ENCODE results near the gene LRRC41.
"Not testable (repeated sequence)": the region's sequence is repeated elsewhere in the genome, so short reads cannot be mapped to it uniquely, and the experiment has no call there.

Gene LRRC41

DNA sequence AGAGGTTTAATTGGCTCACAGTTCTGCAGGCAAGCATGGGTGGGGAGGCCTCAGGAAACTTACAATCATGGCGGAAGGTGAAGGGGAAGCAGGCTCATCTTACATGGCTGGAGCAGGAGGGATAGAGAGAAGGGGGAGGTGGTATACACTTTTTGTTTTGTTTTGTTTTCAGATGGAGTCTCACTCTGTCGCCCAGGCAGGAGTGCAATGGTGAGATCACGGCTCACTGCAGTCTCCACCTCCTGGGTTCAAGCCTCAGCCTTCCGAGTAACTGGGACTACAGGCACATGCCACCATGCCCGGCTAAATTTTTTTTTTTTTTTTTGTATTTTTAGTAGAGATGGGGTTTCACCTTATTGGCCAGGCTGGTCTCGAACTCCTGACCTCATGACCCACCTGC lies 18.8 kb upstream of the LRRC41 start:
- not testable (repeated sequence) for H3K36me3 ChIP-seq (ENCODE audit: control insufficient read depth, insufficient read depth, low read length); H3K9me3 ChIP-seq (ENCODE audit: control insufficient read depth, insufficient read depth, low read length); H3K4me3 ChIP-seq (ENCODE audit: low read depth, low read length); H3K4me1 ChIP-seq (ENCODE audit: control insufficient read depth, insufficient read depth, low read length); H3K27me3 ChIP-seq (ENCODE audit: control insufficient read depth, insufficient read depth, low read length); H3K9ac ChIP-seq (ENCODE audit: low read depth, low read length); H3K27ac ChIP-seq (ENCODE audit: low read depth, low read length)

DNA sequence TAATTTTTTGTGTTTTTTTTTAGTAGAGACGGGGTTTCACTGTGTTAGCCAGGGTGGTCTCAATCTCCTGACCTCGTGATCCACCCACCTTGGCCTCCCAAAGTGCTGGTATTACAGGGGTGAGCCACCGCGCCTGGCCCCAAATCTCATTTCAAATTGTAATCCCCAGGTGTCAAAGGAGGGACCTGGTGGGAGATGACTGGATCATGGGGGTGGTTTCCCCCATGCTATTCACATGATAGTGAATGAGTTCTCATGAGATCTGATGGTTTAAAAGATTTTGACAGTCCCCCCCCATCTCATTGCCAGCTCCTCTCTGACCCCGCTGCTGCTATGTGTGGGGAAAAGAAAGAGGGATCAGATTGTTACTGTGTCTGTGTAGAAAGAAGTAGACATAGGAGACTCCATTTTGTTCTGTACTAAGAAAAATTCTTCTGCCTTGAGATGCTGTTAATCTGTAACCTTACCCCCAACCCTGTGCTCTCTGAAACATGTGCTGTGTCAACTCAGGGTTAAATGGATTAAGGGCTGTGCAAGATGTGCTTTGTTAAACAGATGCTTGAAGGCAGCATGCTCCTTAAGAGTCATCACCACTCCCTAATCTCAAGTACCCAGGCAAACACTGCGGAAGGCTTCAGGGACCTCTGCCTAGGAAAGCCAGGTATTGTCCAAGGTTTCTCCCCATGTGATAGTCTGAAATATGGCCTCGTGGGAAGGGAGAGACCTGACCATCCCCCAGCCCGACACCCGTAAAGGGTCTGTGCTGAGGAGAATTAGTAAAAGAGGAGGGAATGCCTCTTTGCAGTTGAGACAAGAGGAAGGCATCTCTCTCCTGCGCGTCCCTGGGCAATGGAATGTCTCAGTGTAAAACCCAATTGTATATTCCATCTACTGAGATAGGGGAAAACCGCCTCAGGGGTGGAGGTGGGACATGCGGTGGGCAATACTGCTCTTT lies 16.8 kb upstream of the LRRC41 start:
- not testable (repeated sequence) for H3K9ac ChIP-seq (ENCODE audit: low read depth, low read length); H3K4me1 ChIP-seq (ENCODE audit: control insufficient read depth, insufficient read depth, low read length); H3K27me3 ChIP-seq (ENCODE audit: control insufficient read depth, insufficient read depth, low read length); H3K9me3 ChIP-seq (ENCODE audit: control insufficient read depth, insufficient read depth, low read length); H3K4me3 ChIP-seq (ENCODE audit: low read depth, low read length)
- peak overlapping the region; percentile 59 for H3K27ac ChIP-seq (ENCODE audit: low read depth, low read length)
- H3K36me3 ChIP-seq (ENCODE audit: control insufficient read depth, insufficient read depth, low read length): peaks cover 22% of the 10 kb centered on the region

GRCh38 chr1:46319301-46319700 lies 15.9 kb upstream of the LRRC41 start:
- H3K36me3 ChIP-seq (ENCODE audit: control insufficient read depth, insufficient read depth, low read length): peaks cover 29% of the 10 kb centered on the region
- H3K27me3 ChIP-seq (ENCODE audit: control insufficient read depth, insufficient read depth, low read length); H3K9ac ChIP-seq (ENCODE audit: low read depth, low read length); H3K4me1 ChIP-seq (ENCODE audit: control insufficient read depth, insufficient read depth, low read length); H3K27ac ChIP-seq (ENCODE audit: low read depth, low read length); H3K4me3 ChIP-seq (ENCODE audit: low read depth, low read length); H3K9me3 ChIP-seq (ENCODE audit: control insufficient read depth, insufficient read depth, low read length): not testable (repeated sequence)

GRCh38 chr1:46317323-46317722 lies 13.9 kb upstream of the LRRC41 start:
- Histone ChIP-seq H3K4me1 (ENCODE audit: control insufficient read depth, insufficient read depth, low read length) (peaks cover 5% of the 10 kb centered on the region; the same call in 1 of the 2 replicates), H3K9me3 (ENCODE audit: control insufficient read depth, insufficient read depth, low read length) (no peaks in the 10 kb centered on the region), H3K4me3 (ENCODE audit: low read depth, low read length) (no peak overlapping the region), H3K36me3 (ENCODE audit: control insufficient read depth, insufficient read depth, low read length) (peaks cover 46% of the 10 kb centered on the region), H3K9ac (ENCODE audit: low read depth, low read length) (no peak overlapping the region), H3K27ac (ENCODE audit: low read depth, low read length) (no peak overlapping the region), H3K27me3 (ENCODE audit: control insufficient read depth, insufficient read depth, low read length) (no peaks in the 10 kb centered on the region)

- Histone ChIP-seq H3K9me3 (ENCODE audit: control insufficient read depth, insufficient read depth, low read length) (no peaks in the 10 kb centered on the region), H3K4me1 (ENCODE audit: control insufficient read depth, insufficient read depth, low read length) (no peaks in the 10 kb centered on the region), H3K9ac (ENCODE audit: low read depth, low read length) (no peak overlapping the region), H3K4me3 (ENCODE audit: low read depth, low read length) (no peak overlapping the region), H3K27me3 (ENCODE audit: control insufficient read depth, insufficient read depth, low read length) (no peaks in the 10 kb centered on the region), H3K27ac (ENCODE audit: low read depth, low read length) (no peak overlapping the region), H3K36me3 (ENCODE audit: control insufficient read depth, insufficient read depth, low read length) (peaks cover 61% of the 10 kb centered on the region)
Measured at GRCh38 chr1:46315669-46316403, 12.4 kb upstream of the LRRC41 start.

DNA sequence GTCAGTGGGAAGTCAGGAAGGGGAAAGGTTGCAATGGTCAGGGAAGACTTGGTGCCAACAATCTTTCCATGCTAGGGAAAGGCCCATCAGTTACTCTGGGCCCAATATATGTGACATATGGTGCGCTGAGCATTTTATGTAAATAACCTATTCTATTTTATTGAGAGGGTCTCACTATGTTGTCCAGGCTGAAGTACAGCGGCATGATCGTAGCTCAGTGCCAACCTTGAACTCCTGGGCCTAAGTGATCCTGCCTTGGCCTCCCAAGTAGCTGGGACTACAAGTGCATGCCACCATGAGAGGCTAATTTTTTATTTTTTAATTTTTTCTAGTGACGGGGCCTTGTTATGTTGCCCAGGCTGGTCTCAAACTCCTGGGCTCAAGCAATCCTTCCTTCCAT lies 6.9 kb upstream of the LRRC41 start:
- Histone ChIP-seq H3K9me3 (ENCODE audit: control insufficient read depth, insufficient read depth, low read length) (no peaks in the 10 kb centered on the region), H3K9ac (ENCODE audit: low read depth, low read length) (no peak overlapping the region), H3K4me1 (ENCODE audit: control insufficient read depth, insufficient read depth, low read length) (peaks cover 31% of the 10 kb centered on the region), H3K27me3 (ENCODE audit: control insufficient read depth, insufficient read depth, low read length) (no peaks in the 10 kb centered on the region), H3K4me3 (ENCODE audit: low read depth, low read length) (no peak overlapping the region), H3K27ac (ENCODE audit: low read depth, low read length) (no peak overlapping the region), H3K36me3 (ENCODE audit: control insufficient read depth, insufficient read depth, low read length) (peaks cover 85% of the 10 kb centered on the region)

- Histone ChIP-seq H3K9ac (ENCODE audit: low read depth, low read length) (no peak overlapping the region), H3K27ac (ENCODE audit: low read depth, low read length) (no peak overlapping the region), H3K4me1 (ENCODE audit: control insufficient read depth, insufficient read depth, low read length) (peaks cover 31% of the 10 kb centered on the region), H3K9me3 (ENCODE audit: control insufficient read depth, insufficient read depth, low read length) (no peaks in the 10 kb centered on the region), H3K4me3 (ENCODE audit: low read depth, low read length) (no peak overlapping the region), H3K36me3 (ENCODE audit: control insufficient read depth, insufficient read depth, low read length) (peaks cover 80% of the 10 kb centered on the region), H3K27me3 (ENCODE audit: control insufficient read depth, insufficient read depth, low read length) (no peaks in the 10 kb centered on the region)
Measured at GRCh38 chr1:46309401-46310159, 6.2 kb upstream of the LRRC41 start.

- Histone ChIP-seq H3K9me3 (ENCODE audit: control insufficient read depth, insufficient read depth, low read length) (no peaks in the 10 kb centered on the region), H3K4me1 (ENCODE audit: control insufficient read depth, insufficient read depth, low read length) (peaks cover 34% of the 10 kb centered on the region), H3K36me3 (ENCODE audit: control insufficient read depth, insufficient read depth, low read length) (peaks cover 49% of the 10 kb centered on the region), H3K27me3 (ENCODE audit: control insufficient read depth, insufficient read depth, low read length) (no peaks in the 10 kb centered on the region), H3K27ac (ENCODE audit: low read depth, low read length) (no peak overlapping the region), H3K4me3 (ENCODE audit: low read depth, low read length) (peak overlapping the region; percentile 30; the same call in 1 of the 2 replicates), H3K9ac (ENCODE audit: low read depth, low read length) (no peak overlapping the region)
Measured at GRCh38 chr1:46306159-46306530, 2.7 kb upstream of the LRRC41 start.

GRCh38 chr1:46303872-46304326 lies 483 bp upstream of the LRRC41 start:
- peak overlapping the region; percentile 93 for H3K27ac ChIP-seq (ENCODE audit: low read depth, low read length)
- peak overlapping the region; percentile 92 for H3K4me3 ChIP-seq (ENCODE audit: low read depth, low read length)
- H3K27me3 ChIP-seq (ENCODE audit: control insufficient read depth, insufficient read depth, low read length): no peaks in the 10 kb centered on the region
- peaks cover 33% of the 10 kb centered on the region for H3K4me1 ChIP-seq (ENCODE audit: control insufficient read depth, insufficient read depth, low read length)
- H3K36me3 ChIP-seq (ENCODE audit: control insufficient read depth, insufficient read depth, low read length): peaks cover 29% of the 10 kb centered on the region
- peak overlapping the region; percentile 96 for H3K9ac ChIP-seq (ENCODE audit: low read depth, low read length)
- no peaks in the 10 kb centered on the region for H3K9me3 ChIP-seq (ENCODE audit: control insufficient read depth, insufficient read depth, low read length)

GRCh38 chr1:46302641-46303037 lies 777 bp downstream of the LRRC41 start:
- H3K4me1 ChIP-seq (ENCODE audit: control insufficient read depth, insufficient read depth, low read length): peaks cover 32% of the 10 kb centered on the region
- peak overlapping the region; percentile 96 for H3K9ac ChIP-seq (ENCODE audit: low read depth, low read length)
- no peaks in the 10 kb centered on the region for H3K9me3 ChIP-seq (ENCODE audit: control insufficient read depth, insufficient read depth, low read length)
- peak overlapping the region; percentile 92 for H3K4me3 ChIP-seq (ENCODE audit: low read depth, low read length)
- H3K27ac ChIP-seq (ENCODE audit: low read depth, low read length): peak overlapping the region; percentile 93
- H3K27me3 ChIP-seq (ENCODE audit: control insufficient read depth, insufficient read depth, low read length): no peaks in the 10 kb centered on the region
- peaks cover 20% of the 10 kb centered on the region for H3K36me3 ChIP-seq (ENCODE audit: control insufficient read depth, insufficient read depth, low read length)

Data from HUES48 (cell line).